ENCODE data around the gene CD58.

CD58 gene

GRCh38 chr1:116516631-116517030 lies 54.2 kb downstream of the CD58 start:
- no peak for TF ChIP-seq CTCF (IDR thresholded peaks at IDR 0.05)

GRCh38 chr1:116515702-116516101 lies 55.1 kb downstream of the CD58 start:
- no peak for TF ChIP-seq CTCF (IDR thresholded peaks at IDR 0.05)

- no peak for TF ChIP-seq CTCF (IDR thresholded peaks at IDR 0.05)
Measured at GRCh38 chr1:116514708-116515525, 55.9 kb downstream of the CD58 start.

GRCh38 chr1:116513956-116514355 lies 56.9 kb downstream of the CD58 start:
- no peak for TF ChIP-seq CTCF (IDR thresholded peaks at IDR 0.05)

GRCh38 chr1:116511459-116512019 lies 59.3 kb downstream of the CD58 start:
- TF ChIP-seq CTCF (IDR thresholded peaks at IDR 0.05) = no peak

- no peak for TF ChIP-seq CTCF (IDR thresholded peaks at IDR 0.05)
Measured at GRCh38 chr1:116510361-116510760, 60.5 kb downstream of the CD58 start.

- TF ChIP-seq CTCF (IDR thresholded peaks at IDR 0.05) = no peak
Measured at GRCh38 chr1:116508984-116509980, 61.5 kb downstream of the CD58 start.

Measured in LNCAP (cell line).